Common myeloid progenitor, CD34-positive (primary cell): ENCODE data around the gene CDKN1B.

Experiments
- CTCF ChIA-PET: fragments of 350-600 bp; sonication (Branson Sonifier 250); formaldehyde crosslinking; loops from one replicate; lab custom pipeline; 2021; ENCODE audit warnings: antibody characterized with exemption; lab: Charles Lee
- POLR2A ChIA-PET: fragments of 350-600 bp; sonication (Branson Sonifier 250); formaldehyde crosslinking; loops from one replicate; lab custom pipeline; 2021; ENCODE audit warnings: antibody characterized with exemption; lab: Charles Lee
- DNase-seq, 3 donors: peaks; one replicate each; pipeline versions ENCODE4 v3.0.0 to v3.0.0-alpha.2; 2013
- H3K27ac ChIP-seq, 2 experiments: 1 replicate in 1 of 2; 2 replicates in 1 of 2; pipeline ENCODE4 v1.7.0; 2013; ENCODE audit warnings: inconsistent platforms in 2 of 2, low read length in 2 of 2, mild to moderate bottlenecking in 2 of 2, low read depth in 1 of 2, moderate library complexity in 1 of 2; ENCODE audit not compliant: severe bottlenecking in 2 of 2, insufficient read depth in 1 of 2, poor library complexity in 1 of 2
- H3K27me3 ChIP-seq, 5 experiments: replicated peaks in 2 of 5; 1 replicate in 3 of 5; 2 replicates in 2 of 5; pipeline versions ENCODE4 v1.6.1 to v1.7.0; 2013; ENCODE audit warnings: low read length in 4 of 5, mild to moderate bottlenecking in 2 of 5, moderate library complexity in 2 of 5, inconsistent platforms in 1 of 5; ENCODE audit not compliant: insufficient read depth in 5 of 5, control insufficient read depth in 4 of 5
- H3K36me3 ChIP-seq, 4 experiments: 1 replicate in 2 of 4; 2 replicates in 2 of 4; pipeline versions ENCODE4 v1.6.1 to v1.7.0; 2013; ENCODE audit warnings: low read length in 3 of 4, control low read depth in 1 of 4, mild to moderate bottlenecking in 1 of 4; ENCODE audit not compliant: control insufficient read depth in 4 of 4, insufficient read depth in 4 of 4
- H3K4me1 ChIP-seq, 4 experiments: 1 replicate in 3 of 4; 2 replicates in 1 of 4; pipeline versions ENCODE4 v1.6.1 to v1.7.1; 2013; ENCODE audit warnings: low read length in 3 of 4, mild to moderate bottlenecking in 3 of 4, control low read depth in 1 of 4, inconsistent platforms in 1 of 4, moderate library complexity in 1 of 4; ENCODE audit not compliant: control insufficient read depth in 4 of 4, insufficient read depth in 4 of 4; ENCODE audit errors: control extremely low read depth in 1 of 4
- H3K4me3 ChIP-seq, 7 experiments: 1 replicate in 4 of 7; 2 replicates in 3 of 7; pipeline versions ENCODE4 v1.5.1 to v1.7.0; 2013; ENCODE audit warnings: mild to moderate bottlenecking in 7 of 7, low read length in 6 of 7, moderate library complexity in 6 of 7, inconsistent platforms in 2 of 7, low read depth in 2 of 7, control low read depth in 1 of 7; ENCODE audit not compliant: insufficient read depth in 4 of 7, control insufficient read depth in 1 of 7; ENCODE audit errors: extremely low read depth in 1 of 7
- H3K9me3 ChIP-seq, 5 experiments: 1 replicate in 4 of 5; 2 replicates in 1 of 5; pipeline versions ENCODE4 v1.6.1 to v1.7.1; 2013; ENCODE audit warnings: low read length in 4 of 5, mild to moderate bottlenecking in 2 of 5, inconsistent platforms in 1 of 5, low read depth in 1 of 5, moderate library complexity in 1 of 5; ENCODE audit not compliant: control insufficient read depth in 4 of 5, insufficient read depth in 2 of 5; ENCODE audit errors: control extremely low read depth in 1 of 5
- WGBS: methylation state at CpG from one replicate; pipeline ENCODE4 v1.1.5; 2013; ENCODE audit not compliant: insufficient coverage; 5-methylcytosine and 5-hydroxymethylcytosine counted together

CDKN1B gene

DNA sequence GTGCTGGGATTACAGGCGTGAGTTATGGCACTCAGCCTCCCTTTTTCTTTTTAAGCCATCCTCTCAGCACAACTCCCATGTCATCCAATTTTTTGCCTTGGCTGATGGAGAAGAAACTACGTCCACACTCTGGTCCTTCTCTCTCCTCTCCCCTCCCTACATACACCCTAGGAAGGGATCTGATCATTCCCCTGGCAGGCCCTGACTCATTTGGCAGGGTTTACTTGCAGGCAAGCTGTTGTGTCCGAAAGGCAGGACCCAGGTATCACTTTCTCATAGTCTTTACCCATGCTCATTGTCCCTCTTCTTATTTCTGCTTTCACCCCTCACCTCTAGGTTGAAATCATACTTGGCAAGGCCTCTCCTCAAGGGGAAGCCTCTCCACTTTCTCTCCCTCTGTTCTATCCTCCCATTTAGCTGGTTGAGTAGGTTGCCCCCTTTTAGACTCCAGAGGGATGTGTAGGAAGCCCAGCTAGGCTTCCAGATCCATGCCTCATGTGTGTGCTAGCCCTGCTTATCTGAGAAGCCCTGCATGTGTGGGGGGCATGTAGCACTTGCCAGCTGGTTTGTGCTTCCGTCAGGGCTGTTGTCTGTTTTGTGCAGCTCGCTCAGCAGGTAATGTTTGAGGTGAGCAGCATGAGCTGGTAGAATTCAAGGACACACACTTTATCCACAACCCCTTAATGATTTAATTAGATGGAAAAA lies 36.0 kb upstream of the CDKN1B start:
- no peak for DNase-seq
- H3K4me3 ChIP-seq: no peak overlapping the region
- no peaks in the 10 kb centered on the region for H3K27me3 ChIP-seq
- no peaks in the 10 kb centered on the region for H3K9me3 ChIP-seq
- H3K27ac ChIP-seq: no peak overlapping the region
- POLR2A ChIA-PET: no interaction called here
- no peaks in the 10 kb centered on the region for H3K36me3 ChIP-seq
- H3K4me1 ChIP-seq: no peaks in the 10 kb centered on the region
- CTCF ChIA-PET: interaction anchor here (0.9 to 2.0 kb wide), 3 partner anchors 26 to 60 kb away, joined by 3 to 6 read pairs (median 3); no protein-coding TSS in a partner anchor
- WGBS: 96% methylated on average over 3 of the region's 5 CpGs

DNA sequence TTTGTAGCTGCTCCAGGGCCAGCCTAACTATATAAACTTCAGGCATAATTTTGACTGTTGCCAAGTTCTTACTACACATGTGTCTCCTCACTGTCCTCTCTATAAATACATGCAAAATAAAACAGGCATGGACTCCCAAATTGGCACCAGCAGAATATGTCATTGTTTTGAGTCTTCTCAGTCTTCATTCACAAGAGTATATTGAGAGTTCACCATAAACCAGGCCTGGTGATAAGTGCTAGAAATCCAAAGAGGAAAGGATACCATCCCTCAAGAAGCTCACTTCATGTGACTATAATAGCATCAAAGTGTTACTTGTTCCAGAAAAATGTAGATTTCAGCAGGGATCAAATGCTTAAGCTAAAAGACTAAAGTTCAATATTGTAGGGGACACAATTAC lies 34.9 kb upstream of the CDKN1B start:
- Histone ChIP-seq H3K9me3 (no peaks in the 10 kb centered on the region), H3K36me3 (no peaks in the 10 kb centered on the region), H3K27me3 (no peaks in the 10 kb centered on the region), H3K27ac (no peak overlapping the region), H3K4me3 (no peak overlapping the region), H3K4me1 (no peaks in the 10 kb centered on the region)
- POLR2A ChIA-PET: no interaction called here
- no peak for DNase-seq
- CTCF ChIA-PET: interaction anchor here (0.9 to 2.0 kb wide), 3 partner anchors 15 to 61 kb away, joined by 3 to 6 read pairs (median 3); no protein-coding TSS in a partner anchor

DNA sequence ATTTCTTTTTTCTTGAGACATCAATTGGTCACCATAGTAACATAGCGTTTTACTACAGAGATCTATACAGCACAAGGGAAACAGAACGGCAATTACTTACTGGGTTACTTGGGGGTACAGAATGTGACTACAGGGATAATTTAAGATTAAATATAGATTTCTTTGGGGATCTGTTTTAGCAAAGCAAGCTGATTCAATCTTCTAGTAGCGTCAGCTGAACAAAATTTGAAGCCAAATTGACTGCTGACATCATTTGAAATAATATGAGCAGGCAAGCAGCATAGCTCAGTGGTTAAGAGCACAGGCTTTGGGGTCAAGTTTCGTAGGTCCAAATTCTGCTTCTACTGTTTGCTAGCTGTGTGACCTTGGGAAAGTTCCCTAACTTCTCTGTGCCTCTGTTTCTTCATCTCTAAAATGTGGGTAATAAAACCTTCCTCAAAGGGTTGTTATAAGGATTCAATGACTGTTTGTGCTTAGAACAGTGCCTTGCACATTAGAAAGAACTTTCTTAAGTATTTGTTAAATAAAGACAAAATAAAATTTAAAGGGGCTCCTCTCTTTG lies 34.0 kb upstream of the CDKN1B start:
- Histone ChIP-seq H3K27me3 (no peaks in the 10 kb centered on the region), H3K27ac (no peak overlapping the region), H3K4me3 (no peak overlapping the region), H3K36me3 (no peaks in the 10 kb centered on the region), H3K4me1 (no peaks in the 10 kb centered on the region), H3K9me3 (no peaks in the 10 kb centered on the region)
- 100% methylated on average over 2 of the region's 4 CpGs for WGBS
- CTCF ChIA-PET: interaction anchor here (0.9 kb wide), 1 partner anchor 16 kb away, joined by 3 read pairs; no protein-coding TSS in a partner anchor
- POLR2A ChIA-PET: no interaction called here
- no peak for DNase-seq

GRCh38 chr12:12683725-12684124 lies 33.4 kb upstream of the CDKN1B start:
- no peaks in the 10 kb centered on the region for H3K36me3 ChIP-seq
- ChIA-PET CTCF (no interaction called here), POLR2A (no interaction called here)
- 100% methylated on average over 1 of the region's 3 CpGs for WGBS
- no peak overlapping the region for H3K4me3 ChIP-seq
- H3K27me3 ChIP-seq: no peaks in the 10 kb centered on the region
- no peaks in the 10 kb centered on the region for H3K4me1 ChIP-seq
- no peaks in the 10 kb centered on the region for H3K9me3 ChIP-seq
- no peak for DNase-seq
- no peak overlapping the region for H3K27ac ChIP-seq

DNA sequence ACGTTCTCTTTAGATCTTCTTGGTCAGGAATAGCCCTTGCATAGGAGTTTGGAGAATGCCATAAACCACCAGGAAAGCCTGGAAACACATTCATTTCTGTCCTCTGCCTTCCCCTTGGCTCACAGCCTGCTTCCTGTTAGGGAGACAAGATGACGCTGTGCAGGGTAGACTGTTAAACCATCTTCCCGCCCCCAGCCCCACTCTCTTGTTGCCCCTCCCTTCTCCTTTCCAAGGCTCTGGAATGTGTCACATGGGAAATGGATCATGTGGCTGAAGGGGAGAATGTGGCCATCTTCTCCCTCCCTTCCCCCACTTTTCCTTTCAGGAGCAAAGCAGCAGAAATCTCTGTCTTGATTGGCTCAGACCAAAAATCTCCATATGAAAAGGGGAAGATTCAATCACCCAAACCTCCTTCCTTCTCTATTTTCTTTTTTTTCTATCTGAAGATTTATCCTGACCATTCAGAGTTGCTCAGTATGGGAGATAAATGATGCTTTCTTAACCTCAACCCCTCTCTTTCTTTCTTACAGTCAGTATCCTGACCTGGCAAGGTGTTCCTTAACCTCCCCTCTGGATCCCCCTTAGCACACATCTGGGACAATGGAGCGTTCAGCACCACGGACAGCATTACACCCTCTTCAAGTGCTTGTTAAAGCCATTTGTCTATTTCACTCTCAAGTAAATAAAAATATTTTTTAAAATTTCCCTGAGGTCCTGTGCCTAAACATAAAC lies 32.6 kb upstream of the CDKN1B start:
- CTCF ChIA-PET: no interaction called here
- WGBS: 48% methylated on average over 4 of the region's 5 CpGs
- H3K4me3 ChIP-seq: no peak overlapping the region
- DNase-seq: peak in 2 of 3 donors; percentile 63 to 68
- no peak overlapping the region for H3K27ac ChIP-seq
- H3K9me3 ChIP-seq: no peaks in the 10 kb centered on the region
- POLR2A ChIA-PET: no interaction called here
- no peaks in the 10 kb centered on the region for H3K4me1 ChIP-seq
- no peaks in the 10 kb centered on the region for H3K36me3 ChIP-seq
- no peaks in the 10 kb centered on the region for H3K27me3 ChIP-seq

DNA sequence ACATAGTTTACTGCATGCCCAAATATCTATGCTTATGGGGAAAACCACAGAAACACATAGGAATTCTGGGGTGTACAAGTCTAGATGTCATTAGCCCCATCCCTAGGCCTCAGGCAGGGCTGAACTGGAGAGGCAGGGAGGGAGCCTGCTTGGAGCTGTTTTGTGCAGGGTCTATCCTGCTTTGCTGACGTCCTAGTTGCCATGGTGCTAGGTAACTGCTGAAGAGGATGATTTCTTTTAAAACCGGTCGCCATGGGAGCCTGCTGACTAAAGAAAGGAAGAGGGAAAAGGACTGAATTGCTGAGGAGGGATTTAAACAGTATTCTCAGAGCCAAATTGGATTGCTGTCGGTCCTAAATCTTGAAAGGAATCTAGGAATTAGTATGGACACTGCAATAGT lies 31.9 kb upstream of the CDKN1B start:
- Histone ChIP-seq H3K4me3 (no peak overlapping the region), H3K27me3 (no peaks in the 10 kb centered on the region), H3K9me3 (no peaks in the 10 kb centered on the region), H3K27ac (no peak overlapping the region), H3K36me3 (no peaks in the 10 kb centered on the region), H3K4me1 (no peaks in the 10 kb centered on the region)
- no peak for DNase-seq
- POLR2A ChIA-PET: no interaction called here
- CTCF ChIA-PET: no interaction called here
- WGBS: 71% methylated on average over 1 of the region's 4 CpGs

- POLR2A ChIA-PET: no interaction called here
Measured at GRCh38 chr12:12686472-12686871, 30.7 kb upstream of the CDKN1B start.

More at GRCh38 chr12:12686472-12686871, 30.7 kb upstream of the CDKN1B start:
- Histone ChIP-seq H3K4me1 (no peaks in the 10 kb centered on the region), H3K27me3 (no peaks in the 10 kb centered on the region), H3K27ac (no peak overlapping the region), H3K9me3 (no peaks in the 10 kb centered on the region), H3K36me3 (no peaks in the 10 kb centered on the region), H3K4me3 (no peak overlapping the region)
- CTCF ChIA-PET: no interaction called here
- DNase-seq: no peak
- WGBS: no CpG with 5 or more reads among the region's 1 CpG
